HepG2 (cell line): ENCODE data around the gene NHSL1. TPM values are rescaled to one million over a fixed set of nuclear protein-coding genes. Genes with fewer than 3 reads are reported as not detected.
A peak's percentile ranks its signal among the peaks of the same experiment; 100 is the strongest.

Experiments
- CERS6 ChIP-seq: sonication (generic); formaldehyde crosslinking; IDR thresholded peaks from 2 replicates; pipeline ENCODE4 v1.5.0; 2020; ENCODE audit warnings: missing genetic modification reagents
- FOXJ3 ChIP-seq: sonication (generic); formaldehyde crosslinking; IDR thresholded peaks from 2 replicates; pipeline ENCODE4 v1.4.0; 2020; ENCODE audit warnings: missing genetic modification reagents, mild to moderate bottlenecking, borderline replicate concordance
- FOXO1 ChIP-seq: sonication (generic); formaldehyde crosslinking; IDR thresholded peaks from 2 replicates; pipeline ENCODE4 v1.4.0; 2020; ENCODE audit warnings: missing genetic modification reagents
- HDAC1 ChIP-seq: sonication (generic); formaldehyde crosslinking; IDR thresholded peaks from 2 replicates; pipeline ENCODE4 v1.5.1; 2020; ENCODE audit warnings: mild to moderate bottlenecking, missing genetic modification reagents
- HOXA3 ChIP-seq: sonication (generic); formaldehyde crosslinking; IDR thresholded peaks from 2 replicates; pipeline ENCODE4 v1.5.0; 2020; ENCODE audit warnings: missing genetic modification reagents
- JUND ChIP-seq: sonication (generic); formaldehyde crosslinking; IDR thresholded peaks from 2 replicates; pipeline ENCODE4 v1.8.0; 2022; ENCODE audit warnings: mild to moderate bottlenecking, missing genetic modification reagents
- KLF9 ChIP-seq: IDR thresholded peaks from 2 replicates; pipeline ENCODE4 v1.6.1; 2016; ENCODE audit warnings: low read depth
- KMT2A ChIP-seq: sonication (generic); formaldehyde crosslinking; IDR thresholded peaks from 2 replicates; pipeline ENCODE4 v1.4.0; 2020; ENCODE audit warnings: missing genetic modification reagents
- NKX3-1 ChIP-seq: sonication (generic); formaldehyde crosslinking; IDR thresholded peaks from 2 replicates; pipeline ENCODE4 v1.5.0; 2020; ENCODE audit warnings: missing genetic modification reagents
- PATZ1 ChIP-seq: sonication (generic); formaldehyde crosslinking; IDR thresholded peaks from 2 replicates; pipeline ENCODE4 v1.4.0; 2020; ENCODE audit warnings: missing genetic modification reagents
- SOX6 ChIP-seq, 2 experiments: fragments of 450-650 bp in 1 of 2; sonication (generic) in 1 of 2; formaldehyde crosslinking in 1 of 2; IDR thresholded peaks; 2 replicates each; pipeline versions ENCODE4 v1.4.0 to v1.6.1; 2017 to 2020; ENCODE audit warnings: antibody characterized with exemption in 1 of 2, mild to moderate bottlenecking in 1 of 2, missing genetic modification reagents in 1 of 2
- SP2 ChIP-seq: sonication (generic); formaldehyde crosslinking; IDR thresholded peaks from 2 replicates; pipeline ENCODE4 v1.5.1; 2020; ENCODE audit warnings: mild to moderate bottlenecking, missing genetic modification reagents
- XBP1 ChIP-seq: sonication (generic); formaldehyde crosslinking; IDR thresholded peaks from 2 replicates; pipeline ENCODE4 v1.5.0; 2020; ENCODE audit warnings: missing genetic modification reagents
- ZBTB33 ChIP-seq: sonication (generic); formaldehyde crosslinking; IDR thresholded peaks from 2 replicates; pipeline ENCODE4 v1.4.0; 2020; ENCODE audit warnings: missing genetic modification reagents
- ZEB1 ChIP-seq: IDR thresholded peaks from 2 replicates; pipeline ENCODE4 v1.6.1; 2012; ENCODE audit warnings: mild to moderate bottlenecking, low read depth, inconsistent platforms; ENCODE audit not compliant: insufficient replicate concordance
- ZFP90 ChIP-seq: sonication (generic); formaldehyde crosslinking; IDR thresholded peaks from 2 replicates; pipeline ENCODE4 v1.8.0; 2022; ENCODE audit warnings: missing genetic modification reagents, mild to moderate bottlenecking, inconsistent platforms, borderline replicate concordance
- ZNF260 ChIP-seq: sonication (generic); formaldehyde crosslinking; IDR thresholded peaks from 2 replicates; pipeline ENCODE4 v1.4.0; 2020; ENCODE audit warnings: missing genetic modification reagents, low read depth, mild to moderate bottlenecking, borderline replicate concordance
- ZNF282 ChIP-seq: fragments of 450-650 bp; IDR thresholded peaks from 2 replicates; pipeline ENCODE4 v1.6.1; 2018; ENCODE audit not compliant: partially characterized antibody
- ZNF292 ChIP-seq: sonication (generic); formaldehyde crosslinking; IDR thresholded peaks from 2 replicates; pipeline ENCODE4 v1.8.1; 2022; ENCODE audit warnings: mild to moderate bottlenecking, low read depth, missing genetic modification reagents, borderline replicate concordance
- ZNF33A ChIP-seq: sonication (generic); formaldehyde crosslinking; IDR thresholded peaks from 2 replicates; pipeline ENCODE4 v1.5.1; 2020; ENCODE audit warnings: missing genetic modification reagents, mild to moderate bottlenecking, moderate library complexity, borderline replicate concordance
- ZNF431 ChIP-seq: sonication (generic); formaldehyde crosslinking; IDR thresholded peaks from 2 replicates; pipeline ENCODE4 v1.9.0; 2022; ENCODE audit warnings: missing genetic modification reagents, low read depth, mild to moderate bottlenecking, borderline replicate concordance
- ZNF460 ChIP-seq: sonication (generic); formaldehyde crosslinking; IDR thresholded peaks from 2 replicates; pipeline ENCODE4 v1.5.1; 2020; ENCODE audit warnings: missing genetic modification reagents, mild to moderate bottlenecking, borderline replicate concordance
- ZNF576 ChIP-seq: sonication (generic); formaldehyde crosslinking; IDR thresholded peaks from 2 replicates; pipeline ENCODE4 v1.4.0; 2020; ENCODE audit warnings: mild to moderate bottlenecking, missing genetic modification reagents
- ZNF619 ChIP-seq: sonication (generic); formaldehyde crosslinking; IDR thresholded peaks from 2 replicates; pipeline ENCODE4 v1.4.0; 2020; ENCODE audit warnings: mild to moderate bottlenecking, missing genetic modification reagents
- ZNF629 ChIP-seq: sonication (generic); formaldehyde crosslinking; conservative IDR thresholded peaks from 2 replicates; pipeline ENCODE4 v1.5.0; 2020; ENCODE audit warnings: missing genetic modification reagents
- ZNF891 ChIP-seq: sonication (generic); formaldehyde crosslinking; IDR thresholded peaks from 2 replicates; pipeline ENCODE4 v1.5.0; 2020; ENCODE audit warnings: mild to moderate bottlenecking, missing genetic modification reagents
- polyA plus RNA-seq, 8 experiments: library from polyadenylated mRNA; depleted of rRNA in 3 of 8; stranded (reverse) in 7 of 8; unstranded in 1 of 8; fragments of >200 nt; fragmentation: Illumina TruSeq in 4 of 8; extraction: Trizol in 4 of 8; gene quantifications; 2 replicates each; pipeline versions ENCODE4 v1.2.1 to v1.2.3, GENCODE V29; 2011 to 2016; ENCODE audit warnings: low read depth in 4 of 8, missing spikeins in 1 of 8, mixed read lengths in 1 of 8; ENCODE audit not compliant: insufficient read depth in 1 of 8
- total RNA-seq, 5 experiments: library from RNA; depleted of rRNA; stranded (reverse); fragments of >200 nt; fragmentation: Illumina TruSeq; extraction: Trizol; gene quantifications; 2 replicates each; pipeline ENCODE4 v1.2.3, GENCODE V29; 2016; ENCODE audit warnings: low read depth in 1 of 5

NHSL1 gene
- total and polyA plus RNA-seq, 2 of the 13 experiments (the other 11 are each of a cell fraction or from before 2014, with no cell fraction given) = 24.9 to 53.6 TPM

GRCh38 chr6:138504764-138505689, 5.7 kb upstream of the NHSL1 start (continued):
- TF ChIP-seq PATZ1 (CRISPR knock-in tag) = 0 out of 2 replicates have a peak, but pooled peaks have one; percentile 26
- TF ChIP-seq XBP1 = no peak
- TF ChIP-seq ZFP90 (CRISPR knock-in tag) = no peak
- no peak for TF ChIP-seq KMT2A (CRISPR knock-in tag)
- no peak for TF ChIP-seq JUND
- no peak for TF ChIP-seq ZBTB33 (CRISPR knock-in tag)
- no peak for TF ChIP-seq ZNF282
- TF ChIP-seq NKX3-1 (CRISPR knock-in tag) = no peak
- TF ChIP-seq ZNF619 (CRISPR knock-in tag) = no peak
- peak; percentile 66 for TF ChIP-seq ZNF460 (CRISPR knock-in tag)
- no peak for TF ChIP-seq FOXO1 (CRISPR knock-in tag)
- no peak for TF ChIP-seq ZNF431 (CRISPR knock-in tag)
- TF ChIP-seq ZEB1 = no peak
- TF ChIP-seq SP2 (CRISPR knock-in tag) = no peak
- no peak for TF ChIP-seq ZNF33A (CRISPR knock-in tag)
- no peak for TF ChIP-seq ZNF260
- TF ChIP-seq HDAC1 (CRISPR knock-in tag) = peak; percentile 46
- TF ChIP-seq CERS6 (CRISPR knock-in tag) = no peak
- no peak for TF ChIP-seq ZNF576 (CRISPR knock-in tag)
- TF ChIP-seq SOX6 (IDR thresholded peaks at IDR 0.05) = no peak
- no peak for TF ChIP-seq SOX6 (CRISPR knock-in tag; IDR thresholded peaks at IDR 0.05)
- no peak for TF ChIP-seq HOXA3 (CRISPR knock-in tag)
- TF ChIP-seq FOXJ3 (CRISPR knock-in tag) = 0 out of 2 replicates have a peak, but pooled peaks have one; percentile 16
- no peak for TF ChIP-seq ZNF891
- TF ChIP-seq ZNF292 = no peak
- TF ChIP-seq ZNF629 (CRISPR knock-in tag) = no peak
- no peak for TF ChIP-seq KLF9 (CRISPR knock-in tag)
